ENCODE results near the gene SLC23A1.

DNA sequence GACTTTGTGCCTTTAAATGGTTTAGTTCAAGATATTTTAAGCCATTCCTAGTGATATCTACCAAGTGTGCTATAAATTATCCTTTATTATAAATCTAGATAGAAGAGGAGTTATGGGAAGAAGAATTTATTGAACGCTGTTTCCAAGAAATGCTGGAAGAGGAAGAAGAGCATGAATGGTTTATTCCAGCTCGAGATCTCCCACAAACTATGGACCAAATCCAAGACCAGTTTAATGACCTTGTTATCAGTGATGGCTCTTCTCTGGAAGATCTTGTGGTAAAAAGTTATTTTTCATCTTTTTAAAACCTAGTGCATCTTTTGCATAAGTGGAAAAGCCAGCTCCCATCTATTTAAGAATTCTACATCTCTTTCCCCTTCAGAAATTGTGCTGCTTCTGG, 18.6 kb downstream of the SLC23A1 start:
- TF ChIP-seq EZH2 (IDR thresholded peaks at IDR 0.05; ENCODE audit: borderline replicate concordance, insufficient read depth, low read depth, low read length, poor library complexity, severe bottlenecking) = no peak
- TF ChIP-seq, protein P1, sequence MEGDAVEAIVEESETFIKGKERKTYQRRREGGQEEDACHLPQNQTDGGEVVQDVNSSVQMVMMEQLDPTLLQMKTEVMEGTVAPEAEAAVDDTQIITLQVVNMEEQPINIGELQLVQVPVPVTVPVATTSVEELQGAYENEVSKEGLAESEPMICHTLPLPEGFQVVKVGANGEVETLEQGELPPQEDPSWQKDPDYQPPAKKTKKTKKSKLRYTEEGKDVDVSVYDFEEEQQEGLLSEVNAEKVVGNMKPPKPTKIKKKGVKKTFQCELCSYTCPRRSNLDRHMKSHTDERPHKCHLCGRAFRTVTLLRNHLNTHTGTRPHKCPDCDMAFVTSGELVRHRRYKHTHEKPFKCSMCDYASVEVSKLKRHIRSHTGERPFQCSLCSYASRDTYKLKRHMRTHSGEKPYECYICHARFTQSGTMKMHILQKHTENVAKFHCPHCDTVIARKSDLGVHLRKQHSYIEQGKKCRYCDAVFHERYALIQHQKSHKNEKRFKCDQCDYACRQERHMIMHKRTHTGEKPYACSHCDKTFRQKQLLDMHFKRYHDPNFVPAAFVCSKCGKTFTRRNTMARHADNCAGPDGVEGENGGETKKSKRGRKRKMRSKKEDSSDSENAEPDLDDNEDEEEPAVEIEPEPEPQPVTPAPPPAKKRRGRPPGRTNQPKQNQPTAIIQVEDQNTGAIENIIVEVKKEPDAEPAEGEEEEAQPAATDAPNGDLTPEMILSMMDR (IDR thresholded peaks at IDR 0.05) = no peak
